Astrocyte (in vitro differentiated cells and primary cell): Measurements from ENCODE around the gene KIF25. TPM values are rescaled to one million over a fixed set of nuclear protein-coding genes. Genes with fewer than 3 reads are reported as not detected.

Experiments
- DNase-seq: peaks from one replicate; pipeline ENCODE4 v3.0.0-alpha.2; 2010; ENCODE audit warnings: low read depth
- FAIRE-seq: peaks from 2 replicates; lab custom pipeline; 2011; peaks lifted over from hg19 to GRCh38; lab: Jason Lieb, UNC
- H2AFZ ChIP-seq: 2 replicates; pipeline ENCODE4 v1.6.0; 2012; ENCODE audit warnings: low read depth, low read length, inconsistent platforms
- H3K27ac ChIP-seq: 2 replicates; pipeline ENCODE4 v1.5.1; 2011; ENCODE audit warnings: low read depth, low read length, inconsistent platforms
- H3K27me3 ChIP-seq: 2 replicates; pipeline ENCODE4 v1.6.0; 2011; ENCODE audit warnings: low read length, inconsistent platforms; ENCODE audit not compliant: insufficient read depth
- H3K36me3 ChIP-seq: 2 replicates; pipeline ENCODE4 v1.5.1; 2011; ENCODE audit warnings: low read length, inconsistent platforms; ENCODE audit not compliant: insufficient read depth
- H3K4me1 ChIP-seq: 2 replicates; pipeline ENCODE4 v1.5.1; 2011; ENCODE audit warnings: low read length, inconsistent platforms; ENCODE audit not compliant: insufficient read depth
- H3K4me2 ChIP-seq: 2 replicates; pipeline ENCODE4 v1.6.0; 2012; ENCODE audit warnings: low read length, inconsistent platforms
- H3K4me3 ChIP-seq: 2 replicates; pipeline ENCODE4 v1.5.1; 2011; ENCODE audit warnings: low read depth, mild to moderate bottlenecking, low read length, inconsistent platforms; ENCODE audit not compliant: insufficient read depth
- H3K79me2 ChIP-seq: 2 replicates; pipeline ENCODE4 v1.6.0; 2012; ENCODE audit warnings: mild to moderate bottlenecking, low read length, inconsistent platforms; ENCODE audit not compliant: insufficient read depth
- H3K9ac ChIP-seq: 2 replicates; pipeline ENCODE4 v1.6.0; 2012; ENCODE audit warnings: mild to moderate bottlenecking, low read length, inconsistent platforms
- H3K9me3 ChIP-seq: 2 replicates; pipeline ENCODE4 v1.5.1; 2012; ENCODE audit warnings: low read depth, mild to moderate bottlenecking, low read length, inconsistent platforms; ENCODE audit not compliant: insufficient read depth
- H4K20me1 ChIP-seq: 2 replicates; pipeline ENCODE4 v1.6.0; 2012; ENCODE audit warnings: low read length, inconsistent platforms; ENCODE audit not compliant: insufficient read depth
- H3K27ac Mint-ChIP-seq: one replicate; pipeline ENCODE4 v1.8.0; 2021; ENCODE audit warnings: mild to moderate bottlenecking, mixed read lengths; ENCODE audit not compliant: unreplicated experiment
- H3K27me3 Mint-ChIP-seq: one replicate; pipeline ENCODE4 v1.8.0; 2021; ENCODE audit warnings: low read depth, mixed read lengths; ENCODE audit not compliant: unreplicated experiment
- H3K36me3 Mint-ChIP-seq: one replicate; pipeline ENCODE4 v1.8.0; 2021; ENCODE audit warnings: low read depth, mixed read lengths; ENCODE audit not compliant: unreplicated experiment
- H3K4me1 Mint-ChIP-seq: one replicate; pipeline ENCODE4 v1.8.0; 2021; ENCODE audit warnings: low read depth, mixed read lengths; ENCODE audit not compliant: unreplicated experiment
- H3K4me3 Mint-ChIP-seq: one replicate; pipeline ENCODE4 v1.8.0; 2021; ENCODE audit warnings: mild to moderate bottlenecking, moderate library complexity, mixed read lengths; ENCODE audit not compliant: unreplicated experiment
- H3K9me3 Mint-ChIP-seq: one replicate; pipeline ENCODE4 v1.8.0; 2021; ENCODE audit warnings: mild to moderate bottlenecking, mixed read lengths; ENCODE audit not compliant: unreplicated experiment
- EZH2 ChIP-seq: IDR thresholded peaks from 2 replicates; pipeline ENCODE4 v1.6.1; 2012; ENCODE audit warnings: mild to moderate bottlenecking, low read length, inconsistent platforms; ENCODE audit not compliant: insufficient read depth
- total RNA-seq: library from RNA; stranded (reverse); gene quantifications from 2 replicates; pipeline ENCODE4 v1.2.1, GENCODE V29; 2021
- TF ChIP-seq, protein P1 (sequence below): IDR thresholded peaks from 2 replicates; pipeline ENCODE4 v1.5.1; 2011; ENCODE audit warnings: low read depth, mild to moderate bottlenecking, inconsistent platforms, low read length, moderate library complexity; ENCODE audit not compliant: insufficient read depth

The KIF25 gene
- total RNA-seq, 1 donor from 2014 or later = not detected

DNA sequence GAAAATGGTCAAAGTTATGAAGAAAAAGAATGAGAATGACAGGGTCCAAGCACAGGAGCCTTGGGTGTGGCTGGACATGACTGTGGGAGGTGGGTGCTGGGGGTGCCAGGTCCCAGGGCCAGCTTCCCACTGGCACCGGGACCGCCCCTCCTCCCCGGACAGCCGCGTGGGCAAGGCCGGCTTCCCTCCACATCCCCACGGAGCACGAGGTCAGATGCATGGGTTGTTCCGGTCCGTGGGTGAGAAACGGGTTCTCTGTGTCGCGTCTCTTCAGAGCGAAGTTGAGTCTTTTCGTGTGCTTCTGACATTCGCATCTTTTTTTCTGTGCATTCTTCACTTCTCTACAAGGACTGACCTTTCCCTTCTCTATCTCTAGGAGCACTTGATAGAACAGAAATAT lies 30.1 kb downstream of the KIF25 start:
- Histone ChIP-seq H3K4me3 (no peak overlapping the region), H2AFZ (no peak overlapping the region), H3K27ac (no peak overlapping the region), H3K36me3 (no peaks in the 10 kb centered on the region), H3K27me3 (no peaks in the 10 kb centered on the region), H3K4me1 (peaks cover 14% of the 10 kb centered on the region), H3K9me3 (no peaks in the 10 kb centered on the region), H4K20me1 (no peaks in the 10 kb centered on the region), H3K79me2 (no peaks in the 10 kb centered on the region), H3K9ac (no peak overlapping the region), H3K4me2 (no peak overlapping the region)
- FAIRE-seq (no peak), DNase-seq (no peak)
- H3K4me1 Mint-ChIP-seq = peaks cover 27% of the 10 kb centered on the region
- no peaks in the 10 kb centered on the region for H3K9me3 Mint-ChIP-seq
- H3K4me3 Mint-ChIP-seq = no peak overlapping the region
- H3K27ac Mint-ChIP-seq = no peak overlapping the region
- H3K27me3 Mint-ChIP-seq = no peaks in the 10 kb centered on the region
- TF ChIP-seq EZH2 = no peak
- TF ChIP-seq, protein P1, sequence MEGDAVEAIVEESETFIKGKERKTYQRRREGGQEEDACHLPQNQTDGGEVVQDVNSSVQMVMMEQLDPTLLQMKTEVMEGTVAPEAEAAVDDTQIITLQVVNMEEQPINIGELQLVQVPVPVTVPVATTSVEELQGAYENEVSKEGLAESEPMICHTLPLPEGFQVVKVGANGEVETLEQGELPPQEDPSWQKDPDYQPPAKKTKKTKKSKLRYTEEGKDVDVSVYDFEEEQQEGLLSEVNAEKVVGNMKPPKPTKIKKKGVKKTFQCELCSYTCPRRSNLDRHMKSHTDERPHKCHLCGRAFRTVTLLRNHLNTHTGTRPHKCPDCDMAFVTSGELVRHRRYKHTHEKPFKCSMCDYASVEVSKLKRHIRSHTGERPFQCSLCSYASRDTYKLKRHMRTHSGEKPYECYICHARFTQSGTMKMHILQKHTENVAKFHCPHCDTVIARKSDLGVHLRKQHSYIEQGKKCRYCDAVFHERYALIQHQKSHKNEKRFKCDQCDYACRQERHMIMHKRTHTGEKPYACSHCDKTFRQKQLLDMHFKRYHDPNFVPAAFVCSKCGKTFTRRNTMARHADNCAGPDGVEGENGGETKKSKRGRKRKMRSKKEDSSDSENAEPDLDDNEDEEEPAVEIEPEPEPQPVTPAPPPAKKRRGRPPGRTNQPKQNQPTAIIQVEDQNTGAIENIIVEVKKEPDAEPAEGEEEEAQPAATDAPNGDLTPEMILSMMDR = no peak
- H3K36me3 Mint-ChIP-seq = no peaks in the 10 kb centered on the region

DNA sequence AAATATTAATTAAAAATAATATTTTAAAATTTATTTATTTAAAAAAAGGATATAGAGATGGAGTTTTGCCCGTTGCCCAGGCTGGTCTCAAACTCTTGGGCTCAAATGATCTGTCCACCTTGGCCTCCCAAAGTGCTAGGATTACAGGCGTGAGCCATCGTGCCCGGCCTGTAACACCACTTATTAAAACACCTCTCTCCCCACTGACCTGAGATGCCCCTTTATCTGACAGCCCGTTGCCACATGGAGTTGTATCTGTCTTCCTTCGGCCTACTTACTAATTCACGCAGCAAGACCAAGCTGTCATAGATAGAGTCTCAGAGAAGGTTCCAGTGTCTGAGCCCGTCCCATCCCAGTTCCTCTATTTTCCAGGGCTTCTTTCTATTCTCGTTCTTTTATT lies 30.7 kb downstream of the KIF25 start:
- no peak overlapping the region for H3K9ac ChIP-seq
- TF ChIP-seq, protein P1 = no peak
- no peak for TF ChIP-seq EZH2
- Mint-ChIP-seq H3K27ac (no peak overlapping the region), H3K27me3 (no peaks in the 10 kb centered on the region), H3K9me3 (no peaks in the 10 kb centered on the region), H3K4me1 (peaks cover 29% of the 10 kb centered on the region), H3K36me3 (no peaks in the 10 kb centered on the region), H3K4me3 (no peak overlapping the region)
- H3K9me3 ChIP-seq = no peaks in the 10 kb centered on the region
- no peak overlapping the region for H2AFZ ChIP-seq
- no peak overlapping the region for H3K27ac ChIP-seq
- no peaks in the 10 kb centered on the region for H3K79me2 ChIP-seq
- FAIRE-seq (no peak), DNase-seq (no peak)
- H4K20me1 ChIP-seq = no peaks in the 10 kb centered on the region
- H3K27me3 ChIP-seq = no peaks in the 10 kb centered on the region
- no peaks in the 10 kb centered on the region for H3K36me3 ChIP-seq
- H3K4me2 ChIP-seq = no peak overlapping the region
- no peak overlapping the region for H3K4me3 ChIP-seq
- peaks cover 17% of the 10 kb centered on the region for H3K4me1 ChIP-seq

DNA sequence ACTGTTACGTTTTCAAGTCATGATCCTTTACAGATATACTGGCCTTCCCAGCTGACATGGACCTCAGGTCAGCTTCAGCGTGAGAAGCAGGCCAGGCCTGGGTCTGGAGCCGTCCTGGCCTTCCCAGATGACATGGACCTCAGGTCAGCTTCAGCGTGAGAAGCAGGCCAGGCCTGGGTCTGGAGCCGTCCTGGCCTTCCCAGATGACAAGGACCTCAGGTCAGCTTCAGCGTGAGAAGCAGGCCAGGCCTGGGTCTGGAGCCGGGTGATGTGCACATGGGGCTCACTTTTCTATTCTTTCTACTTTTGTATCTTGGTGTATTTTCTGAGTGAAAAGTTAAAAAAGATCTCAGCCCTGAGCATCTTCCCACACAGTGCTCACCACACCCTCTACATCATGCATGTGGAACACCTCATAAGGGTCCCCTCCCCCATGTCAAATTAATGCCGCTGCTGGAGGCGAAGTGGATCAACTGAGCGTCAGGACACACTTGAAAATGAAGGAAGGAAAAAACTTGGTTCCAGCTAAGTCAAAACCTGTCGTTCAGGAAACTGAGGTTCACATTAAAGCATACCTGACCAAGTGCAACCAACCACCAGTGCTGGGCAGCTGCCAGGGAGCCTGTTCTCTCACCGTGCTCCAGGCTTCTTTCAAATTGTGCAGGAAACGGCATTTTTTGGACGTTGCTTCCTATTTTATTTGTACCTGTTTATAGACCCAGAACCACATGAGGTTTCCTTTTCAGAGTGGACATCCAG lies 32.2 kb downstream of the KIF25 start:
- no peaks in the 10 kb centered on the region for H3K36me3 Mint-ChIP-seq
- no peak for FAIRE-seq

More for the DNA sequence above, 32.2 kb downstream of the KIF25 start:
- H3K4me1 ChIP-seq = peaks cover 17% of the 10 kb centered on the region
- Mint-ChIP-seq H3K27ac (no peak overlapping the region), H3K4me1 (peaks cover 25% of the 10 kb centered on the region), H3K27me3 (no peaks in the 10 kb centered on the region), H3K9me3 (no peaks in the 10 kb centered on the region), H3K4me3 (no peak overlapping the region)
- no peaks in the 10 kb centered on the region for H3K36me3 ChIP-seq
- no peak overlapping the region for H3K4me3 ChIP-seq
- no peak for DNase-seq
- H3K27me3 ChIP-seq = no peaks in the 10 kb centered on the region
- no peak overlapping the region for H3K4me2 ChIP-seq
- H3K27ac ChIP-seq = no peak overlapping the region
- no peak overlapping the region for H2AFZ ChIP-seq
- no peak for TF ChIP-seq EZH2
- TF ChIP-seq, protein P1 = no peak
- H4K20me1 ChIP-seq = no peaks in the 10 kb centered on the region
- H3K9ac ChIP-seq = no peak overlapping the region
- H3K79me2 ChIP-seq = no peaks in the 10 kb centered on the region
- no peaks in the 10 kb centered on the region for H3K9me3 ChIP-seq
